Hepatocyte (in vitro differentiated cells): ENCODE measurements around the gene NUDT16L1.

Source experiments
- CTCF ChIP-seq: fragments of 200-600 bp; sonication (generic); IDR thresholded peaks from 2 replicates; pipeline ENCODE4 v1.5.1; 2016; ENCODE audit warnings: antibody characterized with exemption, mild to moderate bottlenecking; ENCODE audit not compliant: poor library complexity
- EZH2 ChIP-seq: fragments of 200-600 bp; sonication (generic); IDR thresholded peaks from 2 replicates; pipeline ENCODE4 v1.6.1; 2016; ENCODE audit warnings: antibody characterized with exemption, mild to moderate bottlenecking, borderline replicate concordance
- EZH2phosphoT487 ChIP-seq: fragments of 200-600 bp; sonication (generic); IDR thresholded peaks from one replicate; pipeline ENCODE4 v1.6.1; 2018; ENCODE audit warnings: antibody characterized with exemption, mild to moderate bottlenecking, low read depth, moderate library complexity; ENCODE audit not compliant: unreplicated experiment, severe bottlenecking

GRCh38 chr16:4677390-4677789 lies 16.0 kb upstream of the NUDT16L1 start:
- TF ChIP-seq CTCF = no peak
- TF ChIP-seq EZH2 = no peak
- no peak for TF ChIP-seq EZH2phosphoT487
